HG03460 (cell line): ENCODE results near the gene ANKRD36B.
"Not testable (repeated sequence)": the region's sequence is repeated elsewhere in the genome, so short reads cannot be mapped to it uniquely, and the experiment has no call there.

Source experiments
- ATAC-seq: cut with Tn5 transposase; IDR thresholded peaks from one replicate; pipeline ENCODE4 v1.9.1; 2021; ENCODE audit not compliant: unreplicated experiment

ANKRD36B gene

GRCh38 chr2:97550498-97550897 lies 39.2 kb downstream of the ANKRD36B start:
- ATAC-seq, result not testable (repeated sequence)

- not testable (repeated sequence) for ATAC-seq
Measured at GRCh38 chr2:97549058-97549457, 40.6 kb downstream of the ANKRD36B start.

GRCh38 chr2:97548536-97548935 lies 41.1 kb downstream of the ANKRD36B start:
- not testable (repeated sequence) for ATAC-seq

GRCh38 chr2:97546711-97547110 lies 43.0 kb downstream of the ANKRD36B start:
- ATAC-seq, result no peak

- not testable (repeated sequence) for ATAC-seq
Measured at GRCh38 chr2:97544911-97545310, 44.8 kb downstream of the ANKRD36B start.

GRCh38 chr2:97525904-97526303 lies 63.8 kb downstream of the ANKRD36B start:
- ATAC-seq, result not testable (repeated sequence)

- not testable (repeated sequence) for ATAC-seq
Measured at GRCh38 chr2:97523816-97524215, 65.9 kb downstream of the ANKRD36B start.

GRCh38 chr2:97522916-97523555 lies 66.6 kb downstream of the ANKRD36B start:
- ATAC-seq, result not testable (repeated sequence)

- not testable (repeated sequence) for ATAC-seq
Measured at GRCh38 chr2:97495651-97496050, 94.0 kb downstream of the ANKRD36B start.

GRCh38 chr2:97490141-97490540 lies 99.5 kb downstream of the ANKRD36B start:
- ATAC-seq, result not testable (repeated sequence)
